Keratinocyte (primary cell): ENCODE results near the gene HPSE2.

ENCODE experiments used
- EZH2 ChIP-seq: IDR thresholded peaks from one replicate; pipeline ENCODE4 v1.6.1; 2012; ENCODE audit warnings: inconsistent platforms, mild to moderate bottlenecking, low read length, moderate library complexity
- TF ChIP-seq, protein P1 (sequence below), 3 experiments: IDR thresholded peaks in 1 of 3; conservative IDR thresholded peaks in 1 of 3; optimal IDR thresholded peaks in 1 of 3; 2 replicates in 2 of 3; 3 replicates in 1 of 3; pipeline versions ENCODE3 to v1.5.1; 2011; ENCODE audit warnings: low read length in 3 of 3, mild to moderate bottlenecking in 3 of 3, moderate library complexity in 2 of 3, control low read depth in 1 of 3, inconsistent platforms in 1 of 3; ENCODE audit not compliant: insufficient read depth in 2 of 3; ENCODE audit errors: extremely low read depth in 1 of 3

DNA sequence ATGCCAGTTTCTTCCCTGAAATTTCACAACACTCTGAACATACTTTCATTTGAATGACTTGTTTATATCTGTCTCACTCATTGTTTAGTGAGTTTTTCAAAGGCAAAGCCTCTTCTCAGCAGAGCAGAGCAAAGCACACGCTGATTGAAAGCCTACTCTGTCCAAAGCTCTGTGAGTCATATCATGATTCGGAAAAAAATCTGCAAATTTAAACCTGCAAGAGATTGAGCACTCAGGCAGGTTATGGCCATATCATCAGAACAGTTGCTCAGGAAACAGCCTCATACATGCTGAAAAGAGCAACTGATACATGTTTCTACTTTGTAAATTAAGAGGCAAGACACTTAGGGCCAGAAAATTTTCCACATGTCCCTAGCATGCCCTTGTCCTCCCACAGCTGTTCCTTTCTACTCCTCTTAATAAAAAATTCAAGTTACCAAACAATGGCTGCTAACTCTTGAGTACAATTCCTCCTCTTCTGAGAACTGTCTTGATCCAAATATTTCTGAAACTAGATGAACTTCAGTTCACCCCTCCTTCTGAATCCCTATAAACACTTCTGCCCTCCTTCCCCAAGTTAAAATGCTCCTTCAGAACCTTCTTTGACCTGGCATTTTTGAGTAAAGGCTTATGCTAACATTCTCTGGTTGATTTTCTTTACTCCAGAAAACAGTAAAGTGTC, 648.4 kb downstream of the HPSE2 start:
- TF ChIP-seq, protein P1, sequence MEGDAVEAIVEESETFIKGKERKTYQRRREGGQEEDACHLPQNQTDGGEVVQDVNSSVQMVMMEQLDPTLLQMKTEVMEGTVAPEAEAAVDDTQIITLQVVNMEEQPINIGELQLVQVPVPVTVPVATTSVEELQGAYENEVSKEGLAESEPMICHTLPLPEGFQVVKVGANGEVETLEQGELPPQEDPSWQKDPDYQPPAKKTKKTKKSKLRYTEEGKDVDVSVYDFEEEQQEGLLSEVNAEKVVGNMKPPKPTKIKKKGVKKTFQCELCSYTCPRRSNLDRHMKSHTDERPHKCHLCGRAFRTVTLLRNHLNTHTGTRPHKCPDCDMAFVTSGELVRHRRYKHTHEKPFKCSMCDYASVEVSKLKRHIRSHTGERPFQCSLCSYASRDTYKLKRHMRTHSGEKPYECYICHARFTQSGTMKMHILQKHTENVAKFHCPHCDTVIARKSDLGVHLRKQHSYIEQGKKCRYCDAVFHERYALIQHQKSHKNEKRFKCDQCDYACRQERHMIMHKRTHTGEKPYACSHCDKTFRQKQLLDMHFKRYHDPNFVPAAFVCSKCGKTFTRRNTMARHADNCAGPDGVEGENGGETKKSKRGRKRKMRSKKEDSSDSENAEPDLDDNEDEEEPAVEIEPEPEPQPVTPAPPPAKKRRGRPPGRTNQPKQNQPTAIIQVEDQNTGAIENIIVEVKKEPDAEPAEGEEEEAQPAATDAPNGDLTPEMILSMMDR (optimal IDR thresholded peaks at IDR 0.05 in 1 of 3, IDR thresholded peaks at IDR 0.05 in 1 of 3, conservative IDR thresholded peaks at IDR 0.05 in 1 of 3; ENCODE audit: extremely low read depth in 1 of 3, insufficient read depth in 2 of 3, low read length in 3 of 3) = no peak
- no peak for TF ChIP-seq EZH2
